NB4 (cell line): ENCODE results near the gene B4GALT2.

Experiments
- DNase-seq: peaks from one replicate; pipeline ENCODE4 v3.0.0; 2010; ENCODE audit warnings: low read depth
- H3K4me3 ChIP-seq: one replicate; pipeline ENCODE4 v1.5.1; 2011; ENCODE audit warnings: mild to moderate bottlenecking, low read depth, low read length, moderate library complexity
- MYC ChIP-seq: IDR thresholded peaks from 2 replicates; pipeline ENCODE4 v1.6.1; 2011; ENCODE audit warnings: low read depth, low read length
- POLR2A ChIP-seq: IDR thresholded peaks from 2 replicates; pipeline ENCODE4 v1.6.1; 2011; ENCODE audit warnings: mild to moderate bottlenecking; ENCODE audit not compliant: insufficient read length; ENCODE audit errors: extremely low read depth
- TF ChIP-seq, protein P1 (sequence below): IDR thresholded peaks from one replicate; pipeline ENCODE4 v1.5.1; 2012; ENCODE audit warnings: low read depth, low read length
- TF ChIP-seq, protein P2 (sequence below): IDR thresholded peaks from 2 replicates; pipeline ENCODE4 v1.6.1; 2011; ENCODE audit warnings: low read depth, low read length

The B4GALT2 gene

DNA sequence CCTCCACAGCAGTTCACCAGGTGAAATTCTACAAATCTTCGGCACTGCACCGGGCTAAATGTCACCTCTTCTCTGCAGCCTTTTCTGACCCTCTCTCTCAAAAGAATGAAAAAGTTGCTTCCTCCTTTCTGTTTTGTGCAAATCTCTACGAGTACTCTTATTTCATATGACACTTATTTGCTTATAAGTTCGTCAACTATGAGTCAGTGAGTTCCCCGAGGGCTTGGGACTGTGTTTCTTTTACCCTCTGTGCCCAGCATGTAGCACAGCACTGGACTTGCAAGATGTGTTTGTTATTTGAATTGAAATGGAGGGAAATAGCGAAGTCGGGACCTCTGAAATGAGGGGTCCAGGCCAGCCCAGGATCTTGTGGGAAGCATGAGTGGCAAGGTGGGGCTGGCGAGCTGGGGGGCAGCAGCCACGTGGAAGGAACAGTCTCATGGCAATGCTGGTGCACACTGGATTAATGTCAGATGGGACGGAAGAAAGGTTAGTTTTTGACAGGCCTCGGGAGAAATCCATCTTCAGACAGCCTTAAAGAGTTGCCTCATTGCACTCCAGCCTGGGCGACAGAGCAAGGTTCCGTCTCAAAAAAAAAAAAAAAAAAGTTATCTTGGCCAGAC lies 46.0 kb downstream of the B4GALT2 start:
- DNase-seq = no peak
- TF ChIP-seq, protein P1, sequence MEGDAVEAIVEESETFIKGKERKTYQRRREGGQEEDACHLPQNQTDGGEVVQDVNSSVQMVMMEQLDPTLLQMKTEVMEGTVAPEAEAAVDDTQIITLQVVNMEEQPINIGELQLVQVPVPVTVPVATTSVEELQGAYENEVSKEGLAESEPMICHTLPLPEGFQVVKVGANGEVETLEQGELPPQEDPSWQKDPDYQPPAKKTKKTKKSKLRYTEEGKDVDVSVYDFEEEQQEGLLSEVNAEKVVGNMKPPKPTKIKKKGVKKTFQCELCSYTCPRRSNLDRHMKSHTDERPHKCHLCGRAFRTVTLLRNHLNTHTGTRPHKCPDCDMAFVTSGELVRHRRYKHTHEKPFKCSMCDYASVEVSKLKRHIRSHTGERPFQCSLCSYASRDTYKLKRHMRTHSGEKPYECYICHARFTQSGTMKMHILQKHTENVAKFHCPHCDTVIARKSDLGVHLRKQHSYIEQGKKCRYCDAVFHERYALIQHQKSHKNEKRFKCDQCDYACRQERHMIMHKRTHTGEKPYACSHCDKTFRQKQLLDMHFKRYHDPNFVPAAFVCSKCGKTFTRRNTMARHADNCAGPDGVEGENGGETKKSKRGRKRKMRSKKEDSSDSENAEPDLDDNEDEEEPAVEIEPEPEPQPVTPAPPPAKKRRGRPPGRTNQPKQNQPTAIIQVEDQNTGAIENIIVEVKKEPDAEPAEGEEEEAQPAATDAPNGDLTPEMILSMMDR = no peak
- TF ChIP-seq POLR2A = no peak
- TF ChIP-seq MYC = no peak
- TF ChIP-seq, protein P2, sequence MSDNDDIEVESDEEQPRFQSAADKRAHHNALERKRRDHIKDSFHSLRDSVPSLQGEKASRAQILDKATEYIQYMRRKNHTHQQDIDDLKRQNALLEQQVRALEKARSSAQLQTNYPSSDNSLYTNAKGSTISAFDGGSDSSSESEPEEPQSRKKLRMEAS = no peak
- H3K4me3 ChIP-seq = no peak overlapping the region

DNA sequence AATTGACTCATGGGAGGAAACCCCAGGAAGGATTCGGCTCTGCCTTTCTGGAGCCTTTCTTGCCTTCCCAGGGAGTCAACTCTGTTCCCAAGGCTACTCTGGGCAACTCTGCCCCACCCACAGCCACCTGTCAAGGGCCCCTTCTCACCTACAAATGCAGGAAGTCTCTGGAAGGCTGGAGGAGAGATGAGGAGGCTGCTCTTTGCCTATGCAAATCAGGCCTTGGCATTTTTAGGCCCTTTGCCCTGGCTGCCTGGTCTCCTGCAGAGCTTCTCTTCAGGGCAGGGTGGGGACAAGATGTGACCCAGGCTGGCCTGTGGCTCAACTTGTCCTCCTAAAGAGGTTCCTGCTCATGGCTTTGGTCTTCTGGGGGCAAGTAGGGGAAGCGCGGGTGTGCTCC lies 46.8 kb downstream of the B4GALT2 start:
- TF ChIP-seq POLR2A (no peak), MYC (no peak)
- TF ChIP-seq, protein P2 = no peak
- TF ChIP-seq, protein P1 = no peak
- no peak for DNase-seq
- no peak overlapping the region for H3K4me3 ChIP-seq

DNA sequence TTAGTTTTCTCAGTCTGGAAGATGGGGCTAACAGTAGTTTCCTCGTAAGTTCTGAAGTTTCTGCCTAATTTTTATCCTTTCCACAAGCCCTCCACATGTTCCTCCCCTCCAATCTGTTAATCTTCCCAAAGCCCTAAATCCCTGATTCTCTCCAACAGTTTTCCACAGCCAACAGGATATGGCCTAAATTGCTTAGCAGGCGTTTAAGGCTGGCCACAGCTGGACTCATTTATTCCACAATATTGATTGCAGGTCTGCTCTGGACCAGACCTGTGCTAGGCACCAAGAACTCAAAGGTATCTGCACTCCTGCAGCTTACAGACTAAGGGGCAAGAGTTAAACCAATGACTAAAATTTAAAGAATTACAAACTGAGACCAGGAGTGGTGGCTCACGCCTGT lies 48.3 kb downstream of the B4GALT2 start:
- no peak for DNase-seq
- no peak for TF ChIP-seq POLR2A
- TF ChIP-seq, protein P2 = no peak
- no peak for TF ChIP-seq MYC
- TF ChIP-seq, protein P1 = no peak
- H3K4me3 ChIP-seq = no peak overlapping the region

DNA sequence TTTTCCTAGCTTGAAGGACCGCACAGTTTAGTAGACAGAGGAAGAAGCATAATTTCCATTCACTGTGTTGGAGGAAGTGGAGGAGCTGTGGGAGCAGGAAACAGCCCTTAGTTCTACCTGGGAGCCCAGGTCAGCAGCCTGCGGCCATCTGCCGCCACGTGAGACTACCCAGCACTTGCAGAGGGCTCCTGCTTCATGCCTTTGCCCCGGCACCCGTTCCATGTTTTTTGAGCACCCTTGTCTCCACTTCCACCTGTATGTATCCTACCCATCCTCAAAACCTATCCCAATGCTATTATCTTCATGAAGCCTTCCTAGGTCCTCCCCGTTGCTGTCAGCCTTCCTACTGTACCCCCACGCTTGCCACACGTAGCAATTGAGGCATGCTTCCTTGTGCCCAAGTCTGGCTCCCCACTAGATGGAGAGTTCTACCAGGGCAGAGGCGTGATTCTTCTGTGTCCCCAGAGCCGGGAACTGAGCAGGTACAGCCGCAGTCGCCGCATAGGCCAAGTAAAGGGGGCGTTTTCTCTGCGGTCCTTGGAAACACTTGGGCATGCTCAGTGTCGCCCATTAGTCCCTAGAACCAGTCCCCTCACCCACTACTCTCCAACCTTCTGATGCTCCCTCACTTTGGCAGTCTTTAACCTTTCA lies 50.4 kb downstream of the B4GALT2 start:
- DNase-seq = no peak
- TF ChIP-seq, protein P2 = no peak
- TF ChIP-seq, protein P1 = no peak
- no peak for TF ChIP-seq MYC
- no peak for TF ChIP-seq POLR2A
- H3K4me3 ChIP-seq = peak overlapping the region; percentile 71

DNA sequence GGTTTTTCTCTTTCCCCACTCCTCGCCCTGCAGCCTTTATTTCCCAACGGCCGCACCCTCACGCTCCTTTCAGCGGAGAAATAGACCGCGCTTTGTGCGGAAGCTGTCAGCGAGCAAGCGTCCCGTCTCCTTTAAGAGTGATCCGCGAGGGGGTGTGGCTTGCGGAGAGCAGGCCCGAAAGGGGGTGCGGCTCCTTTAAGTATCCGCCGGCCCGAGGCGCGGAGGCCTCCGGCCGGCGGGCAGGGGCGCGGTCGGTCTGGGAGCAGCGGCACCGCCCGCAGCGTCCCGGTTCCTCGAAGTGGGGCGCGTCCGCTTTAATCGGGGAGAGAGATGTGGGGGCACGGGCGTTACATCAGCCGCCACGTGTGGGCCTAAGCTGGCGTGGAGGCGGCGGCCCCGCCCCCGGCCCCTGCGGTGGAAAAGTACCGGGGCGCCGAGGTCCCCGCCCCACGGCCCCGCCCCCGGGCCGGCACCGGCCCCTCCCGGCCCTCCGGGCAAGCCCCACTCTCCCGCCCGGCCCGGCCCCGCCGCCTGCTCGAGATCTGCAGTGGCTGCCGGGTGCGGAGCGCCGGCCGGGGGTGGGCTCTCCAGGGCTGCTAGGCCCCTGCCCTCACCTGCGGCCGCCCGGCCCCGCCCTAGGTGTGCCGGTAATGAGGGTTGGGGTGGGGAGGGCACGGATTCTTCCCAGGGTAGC lies 51.0 kb downstream of the B4GALT2 start:
- TF ChIP-seq, protein P1 = no peak
- peak; percentile 23 for TF ChIP-seq POLR2A
- TF ChIP-seq MYC = peak; percentile 65; the same call in 1 of the 2 replicates
- TF ChIP-seq, protein P2 = peak; percentile 43; the same call in 1 of the 2 replicates
- peak overlapping the region; percentile 71 for H3K4me3 ChIP-seq
- DNase-seq = peak; percentile 90
